ENCODE measurements around the gene HMCN2. TPM values are rescaled to one million over a fixed set of nuclear protein-coding genes. Genes with fewer than 3 reads are reported as not detected.

Gene HMCN2
- total RNA-seq, 1 experiment from 2014 or later = 5.6 TPM

- TF ChIP-seq E2F5 (CRISPR knock-in tag; IDR thresholded peaks at IDR 0.05) (no peak), FOXP4 (CRISPR knock-in tag; IDR thresholded peaks at IDR 0.05) (no peak)
- TF ChIP-seq, protein P1, sequence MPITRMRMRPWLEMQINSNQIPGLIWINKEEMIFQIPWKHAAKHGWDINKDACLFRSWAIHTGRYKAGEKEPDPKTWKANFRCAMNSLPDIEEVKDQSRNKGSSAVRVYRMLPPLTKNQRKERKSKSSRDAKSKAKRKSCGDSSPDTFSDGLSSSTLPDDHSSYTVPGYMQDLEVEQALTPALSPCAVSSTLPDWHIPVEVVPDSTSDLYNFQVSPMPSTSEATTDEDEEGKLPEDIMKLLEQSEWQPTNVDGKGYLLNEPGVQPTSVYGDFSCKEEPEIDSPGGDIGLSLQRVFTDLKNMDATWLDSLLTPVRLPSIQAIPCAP (CRISPR knock-in tag; IDR thresholded peaks at IDR 0.05) = no peak
Measured at GRCh38 chr9:130233587-130233945, 32.0 kb upstream of the HMCN2 start (continued).

DNA sequence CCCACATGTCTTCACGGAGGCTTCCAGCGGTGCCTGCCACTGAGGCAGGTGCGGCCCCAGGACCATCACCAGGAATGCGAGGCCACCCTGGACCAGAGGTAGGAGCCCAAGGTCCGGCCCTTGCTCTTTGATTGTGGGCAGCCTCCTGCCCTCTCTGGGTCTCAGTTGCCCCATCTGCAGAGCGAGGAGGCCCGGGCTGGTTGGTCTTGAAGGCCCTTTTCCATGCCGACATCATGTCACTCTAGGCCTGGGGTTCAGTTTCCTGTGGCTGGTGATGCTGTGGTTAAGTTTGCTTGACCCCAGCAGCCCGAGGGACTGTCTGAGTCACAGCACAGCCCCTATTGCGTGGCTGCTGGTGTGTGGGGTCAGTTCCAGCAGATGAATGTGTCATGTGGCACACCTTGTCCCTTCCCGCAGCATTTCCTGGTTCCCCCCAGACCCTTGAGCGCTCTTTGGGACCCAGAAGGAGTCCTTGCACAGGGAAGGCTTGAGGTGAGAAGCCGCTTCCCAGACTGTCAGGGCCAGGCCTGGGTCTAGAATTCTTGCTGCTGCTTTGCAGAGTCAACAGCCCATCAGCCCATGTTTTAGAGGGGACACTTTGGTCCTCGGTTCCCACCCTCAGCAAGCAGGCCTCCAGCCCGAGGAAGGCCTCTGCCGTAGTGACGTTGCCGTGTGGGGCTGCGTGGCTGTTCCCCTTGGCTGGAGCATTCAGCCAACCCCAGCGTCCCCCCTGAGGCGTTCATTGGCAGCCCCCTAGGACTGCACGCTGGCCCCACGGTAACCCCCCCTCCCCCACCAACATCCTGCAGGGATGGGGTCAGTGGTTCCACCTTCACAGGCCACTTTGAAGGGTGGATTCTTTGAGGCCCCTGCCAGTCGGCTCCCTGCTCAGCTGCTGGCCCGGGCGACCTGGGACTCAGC lies 31.0 kb upstream of the HMCN2 start:
- Mint-ChIP-seq H3K27ac (no peak overlapping the region), H3K4me3 (no peak overlapping the region), H3K36me3 (peaks cover 9% of the 10 kb centered on the region), H3K9me3 (peaks cover 2% of the 10 kb centered on the region; the same call in 1 of the 2 replicates), H3K4me1 (peaks cover 16% of the 10 kb centered on the region), H3K27me3 (ENCODE audit: low read depth) (no peaks in the 10 kb centered on the region)
- TF ChIP-seq, protein P2, sequence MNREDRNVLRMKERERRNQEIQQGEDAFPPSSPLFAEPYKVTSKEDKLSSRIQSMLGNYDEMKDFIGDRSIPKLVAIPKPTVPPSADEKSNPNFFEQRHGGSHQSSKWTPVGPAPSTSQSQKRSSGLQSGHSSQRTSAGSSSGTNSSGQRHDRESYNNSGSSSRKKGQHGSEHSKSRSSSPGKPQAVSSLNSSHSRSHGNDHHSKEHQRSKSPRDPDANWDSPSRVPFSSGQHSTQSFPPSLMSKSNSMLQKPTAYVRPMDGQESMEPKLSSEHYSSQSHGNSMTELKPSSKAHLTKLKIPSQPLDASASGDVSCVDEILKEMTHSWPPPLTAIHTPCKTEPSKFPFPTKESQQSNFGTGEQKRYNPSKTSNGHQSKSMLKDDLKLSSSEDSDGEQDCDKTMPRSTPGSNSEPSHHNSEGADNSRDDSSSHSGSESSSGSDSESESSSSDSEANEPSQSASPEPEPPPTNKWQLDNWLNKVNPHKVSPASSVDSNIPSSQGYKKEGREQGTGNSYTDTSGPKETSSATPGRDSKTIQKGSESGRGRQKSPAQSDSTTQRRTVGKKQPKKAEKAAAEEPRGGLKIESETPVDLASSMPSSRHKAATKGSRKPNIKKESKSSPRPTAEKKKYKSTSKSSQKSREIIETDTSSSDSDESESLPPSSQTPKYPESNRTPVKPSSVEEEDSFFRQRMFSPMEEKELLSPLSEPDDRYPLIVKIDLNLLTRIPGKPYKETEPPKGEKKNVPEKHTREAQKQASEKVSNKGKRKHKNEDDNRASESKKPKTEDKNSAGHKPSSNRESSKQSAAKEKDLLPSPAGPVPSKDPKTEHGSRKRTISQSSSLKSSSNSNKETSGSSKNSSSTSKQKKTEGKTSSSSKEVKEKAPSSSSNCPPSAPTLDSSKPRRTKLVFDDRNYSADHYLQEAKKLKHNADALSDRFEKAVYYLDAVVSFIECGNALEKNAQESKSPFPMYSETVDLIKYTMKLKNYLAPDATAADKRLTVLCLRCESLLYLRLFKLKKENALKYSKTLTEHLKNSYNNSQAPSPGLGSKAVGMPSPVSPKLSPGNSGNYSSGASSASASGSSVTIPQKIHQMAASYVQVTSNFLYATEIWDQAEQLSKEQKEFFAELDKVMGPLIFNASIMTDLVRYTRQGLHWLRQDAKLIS (CRISPR knock-in tag; IDR thresholded peaks at IDR 0.05; ENCODE audit: borderline replicate concordance) = no peak
- TF ChIP-seq ZNF138 (CRISPR knock-in tag; conservative IDR thresholded peaks at IDR 0.05) (no peak), ZNF396 (CRISPR knock-in tag; IDR thresholded peaks at IDR 0.05; ENCODE audit: borderline replicate concordance) (no peak)
- ATAC-seq = no peak
- no peak for DNase-seq (ENCODE audit: low spot score)
- ChIA-PET CTCF (interaction anchor here (1.6 to 2.0 kb wide), 2 partner anchors 15 to 61 kb away, joined by 13 to 14 read pairs; no protein-coding TSS in a partner anchor), POLR2A (no interaction called here)

DNA sequence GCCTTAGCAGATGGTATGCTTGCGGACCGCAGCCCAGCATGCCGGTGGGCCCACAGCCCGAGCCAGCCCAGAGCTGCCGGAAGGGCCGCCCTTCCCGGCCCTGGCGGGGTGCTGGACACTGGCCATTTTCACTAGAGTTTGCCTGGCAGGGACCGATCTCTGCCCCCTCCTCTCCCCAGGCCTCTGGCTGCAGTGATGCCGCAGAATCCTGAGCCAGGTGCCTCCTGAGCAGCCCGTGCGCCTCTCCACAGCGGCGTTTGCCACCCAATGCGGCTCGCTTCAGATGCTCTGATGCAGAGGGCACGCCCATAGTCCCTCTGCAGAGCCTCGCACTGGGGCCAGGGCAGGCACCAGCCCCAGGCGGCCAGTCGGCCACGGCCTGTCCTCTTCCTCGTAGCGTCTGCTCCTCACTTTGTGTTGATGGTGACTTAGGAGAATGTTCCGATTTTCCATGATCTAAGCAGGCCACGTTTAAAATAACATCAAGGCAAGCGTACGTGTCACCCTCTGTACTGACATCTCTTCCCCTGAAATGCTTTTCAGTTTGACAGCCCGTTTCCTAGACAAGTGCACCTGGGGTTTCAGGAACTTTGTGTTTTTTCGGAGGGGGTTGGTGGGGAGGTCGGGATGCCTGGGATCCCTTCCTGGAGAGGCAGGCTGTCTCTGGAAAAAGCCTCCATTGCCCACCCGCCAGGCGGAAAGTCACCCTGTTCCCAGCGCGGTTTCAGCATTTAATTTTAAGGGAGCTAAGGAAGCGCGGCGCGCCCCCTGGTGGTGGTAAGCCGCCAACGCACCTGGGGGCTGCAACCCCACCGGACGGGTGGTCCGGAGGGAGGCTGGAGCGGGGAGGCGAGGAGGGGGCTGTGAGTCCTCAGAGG lies 29.8 kb upstream of the HMCN2 start:
- POLR2A ChIA-PET = interaction anchor here (0.7 kb wide), 1 partner anchor 91 kb away, joined by 5 read pairs; no protein-coding TSS in a partner anchor
- peaks cover 6% of the 10 kb centered on the region for H3K36me3 Mint-ChIP-seq

More for the DNA sequence above, 29.8 kb upstream of the HMCN2 start:
- H3K27me3 Mint-ChIP-seq (ENCODE audit: low read depth) = no peaks in the 10 kb centered on the region
- no peak overlapping the region for H3K4me3 Mint-ChIP-seq
- DNase-seq (ENCODE audit: low spot score) (peak; percentile 86), ATAC-seq (peak; percentile 56)
- no peak for TF ChIP-seq ATF1 (CRISPR knock-in tag; IDR thresholded peaks at IDR 0.05)
- TF ChIP-seq CTCF (IDR thresholded peaks at IDR 0.05) = peak; percentile 99
- H3K4me1 Mint-ChIP-seq = peaks cover 18% of the 10 kb centered on the region
- H3K27ac Mint-ChIP-seq = peak overlapping the region; percentile 67
- CTCF ChIA-PET = interaction anchor here (0.5 to 2.0 kb wide), 41 partner anchors 9 to 446 kb away, joined by 3 to 20 read pairs (median 4); no protein-coding TSS in a partner anchor
- no peaks in the 10 kb centered on the region for H3K9me3 Mint-ChIP-seq

Measured in WTC11 (cell line).